GM18499 (cell line): Measurements from ENCODE around the gene ZNF189.
"Not testable (repeated sequence)": the region's sequence is repeated elsewhere in the genome, so short reads cannot be mapped to it uniquely, and the experiment has no call there.

ENCODE experiments used
- ATAC-seq: cut with Tn5 transposase; IDR thresholded peaks from one replicate; pipeline ENCODE4 v1.9.1; 2021; ENCODE audit warnings: moderate number of reproducible peaks; ENCODE audit not compliant: insufficient read depth, unreplicated experiment

The ZNF189 gene

DNA sequence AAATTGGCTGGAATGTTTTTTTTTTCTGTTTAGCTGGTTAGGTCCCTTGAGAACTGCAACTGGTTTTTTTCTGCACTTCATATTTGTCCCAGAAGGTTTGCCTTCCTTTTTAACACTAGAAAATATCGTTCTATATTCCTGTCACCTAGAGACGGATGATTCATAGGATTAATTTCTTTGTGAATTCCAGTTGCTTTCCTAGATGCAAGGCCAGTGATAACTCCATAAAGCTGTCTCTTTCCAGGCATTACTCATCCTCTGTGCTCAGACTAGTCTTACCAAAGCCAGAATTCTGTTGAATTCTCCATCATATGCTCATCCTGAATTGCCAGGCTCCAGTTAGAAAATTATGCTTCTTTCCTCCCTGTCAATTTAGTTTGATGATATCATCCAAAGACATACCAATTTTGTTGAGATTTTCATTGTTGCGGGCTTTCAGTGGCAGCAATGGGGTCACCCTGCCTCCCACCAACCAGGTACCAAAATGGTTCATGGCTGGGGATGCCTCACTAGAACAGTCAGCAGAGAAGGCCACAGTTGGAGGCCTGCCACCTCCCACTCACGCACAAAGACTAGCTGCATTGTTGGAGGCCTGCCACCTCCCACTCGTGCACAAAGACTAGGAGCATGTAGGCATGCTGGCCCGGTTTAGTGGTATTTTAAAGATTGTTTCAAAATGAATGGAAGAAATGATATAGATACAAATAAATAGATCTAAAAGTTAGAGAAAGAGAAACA is 22.4 kb upstream of the ZNF189 start:
- ATAC-seq, result no peak

- no peak for ATAC-seq
Measured at GRCh38 chr9:101380295-101380694, 18.4 kb upstream of the ZNF189 start.

GRCh38 chr9:101381118-101381517 is 17.5 kb upstream of the ZNF189 start:
- no peak for ATAC-seq

DNA sequence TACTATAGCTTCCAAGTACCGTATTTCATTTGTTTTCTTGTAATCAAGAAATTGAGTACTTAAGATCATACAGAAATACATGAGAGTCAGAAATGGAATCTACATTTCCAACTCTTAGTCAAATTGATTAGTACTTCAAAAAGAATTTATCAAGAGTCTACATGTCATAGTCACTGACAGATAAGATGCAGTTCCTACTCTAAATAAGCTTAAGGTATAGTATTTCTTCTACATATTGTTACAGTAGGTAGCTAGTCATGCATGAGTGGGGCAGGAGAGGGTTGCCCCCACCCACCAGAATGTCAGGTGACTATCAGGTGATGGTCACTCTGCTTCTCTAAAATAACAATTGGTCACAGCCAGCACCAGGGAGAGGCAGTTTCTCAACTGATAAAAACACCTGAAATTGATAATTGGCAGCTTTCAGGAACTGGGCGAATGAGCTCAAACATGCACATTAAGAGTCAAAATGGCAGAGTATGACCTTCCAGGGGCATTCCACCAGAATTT is 16.8 kb upstream of the ZNF189 start:
- ATAC-seq, result no peak

GRCh38 chr9:101383361-101383760 is 15.3 kb upstream of the ZNF189 start:
- ATAC-seq, result no peak

- not testable (repeated sequence) for ATAC-seq
Measured at GRCh38 chr9:101384873-101385536, 13.6 kb upstream of the ZNF189 start, which contains the start of gene BAAT. TSS of gene BAAT (minus strand) at chr9:101385006. CDS start at chr9:101371404, 13,602 bp downstream.

DNA sequence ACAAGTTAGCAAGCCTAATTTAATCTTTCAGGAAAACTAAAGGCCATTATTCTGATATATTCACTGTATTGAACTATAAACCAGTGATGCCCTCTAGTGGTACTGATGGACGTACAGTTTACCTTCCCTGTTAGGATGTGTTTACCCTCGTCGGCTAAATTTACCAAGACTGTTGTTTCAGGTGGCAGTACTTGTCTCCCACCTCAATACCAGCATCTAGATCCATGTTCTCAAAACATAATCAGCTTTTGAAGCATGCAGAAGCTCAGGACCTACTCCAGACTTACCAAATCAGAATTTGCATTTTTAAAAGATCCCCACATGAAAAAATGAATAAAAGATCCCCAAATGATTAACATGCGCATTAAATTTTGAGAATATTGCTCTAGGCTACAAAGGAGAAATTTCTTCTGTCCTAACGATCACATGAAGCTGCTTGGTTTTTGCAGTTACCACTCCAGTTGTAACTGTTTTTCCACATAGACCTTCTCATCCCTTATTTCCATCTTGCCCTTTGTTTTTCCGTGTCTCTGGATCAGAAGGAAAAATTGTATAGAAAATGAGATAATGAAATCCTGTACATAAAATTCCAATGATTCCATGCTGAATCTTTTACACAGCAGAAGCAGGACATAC is 10.7 kb upstream of the ZNF189 start:
- no peak for ATAC-seq

DNA sequence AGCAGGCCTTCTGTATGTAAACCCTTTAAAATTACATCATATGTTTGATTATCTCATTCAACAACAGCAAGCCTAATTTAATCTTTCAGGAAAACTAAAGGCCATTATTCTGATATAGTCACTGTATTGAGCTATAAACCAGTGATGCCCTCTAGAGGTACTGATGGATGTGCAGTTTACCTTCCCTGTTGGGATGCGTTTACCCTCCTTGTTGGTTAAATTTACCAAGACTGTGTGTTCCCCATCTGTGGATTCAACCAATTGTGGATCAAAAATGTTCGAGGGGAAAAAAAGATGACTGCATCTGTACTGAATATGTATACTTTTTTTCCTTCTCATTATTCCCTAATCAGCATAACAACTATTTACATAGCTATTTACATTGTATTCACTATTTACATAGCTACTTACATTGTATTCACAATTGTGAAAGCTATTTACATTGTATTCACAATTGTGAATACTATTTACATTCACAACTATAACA is 10.1 kb upstream of the ZNF189 start:
- ATAC-seq, result no peak

GRCh38 chr9:101393135-101393534 is 5.5 kb upstream of the ZNF189 start:
- ATAC-seq, result no peak

DNA sequence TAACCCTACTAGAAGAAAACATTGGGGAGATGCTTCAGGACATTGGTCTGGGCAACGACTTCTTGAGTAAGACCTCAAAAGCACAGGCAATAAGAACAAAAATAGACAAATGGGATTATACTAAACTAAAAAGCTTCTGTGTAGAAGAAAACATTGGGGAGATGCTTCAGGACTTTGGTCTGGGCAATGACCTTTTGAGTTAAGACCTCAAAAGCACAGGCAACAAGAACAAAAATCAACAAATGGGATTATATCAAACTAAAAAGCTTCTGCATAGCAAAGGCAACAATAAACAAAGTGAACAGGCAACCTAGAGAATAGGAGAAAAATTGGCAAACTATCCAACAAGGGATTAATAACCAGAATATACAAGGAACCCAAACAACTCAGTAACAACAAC is 4.0 kb upstream of the ZNF189 start:
- ATAC-seq, result no peak

DNA sequence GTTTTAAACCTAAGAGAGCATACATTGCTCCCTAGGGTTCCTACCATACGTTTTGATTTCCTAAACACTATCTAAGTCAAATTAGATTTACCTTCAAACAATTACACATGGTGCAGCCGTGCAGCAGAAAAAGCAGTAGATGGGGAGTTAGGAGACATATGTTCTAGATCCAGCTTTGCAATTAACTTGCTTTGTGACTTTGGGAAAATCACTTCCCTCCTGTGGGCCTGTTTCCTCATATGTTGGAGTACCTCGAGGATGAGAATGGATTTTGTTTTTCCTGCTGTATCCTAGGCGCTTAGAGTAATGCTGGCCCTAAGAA is 944 bp upstream of the ZNF189 start:
- ATAC-seq, result no peak

GRCh38 chr9:101398930-101399642 is 435 bp downstream of the ZNF189 start:
- ATAC-seq, result no peak

DNA sequence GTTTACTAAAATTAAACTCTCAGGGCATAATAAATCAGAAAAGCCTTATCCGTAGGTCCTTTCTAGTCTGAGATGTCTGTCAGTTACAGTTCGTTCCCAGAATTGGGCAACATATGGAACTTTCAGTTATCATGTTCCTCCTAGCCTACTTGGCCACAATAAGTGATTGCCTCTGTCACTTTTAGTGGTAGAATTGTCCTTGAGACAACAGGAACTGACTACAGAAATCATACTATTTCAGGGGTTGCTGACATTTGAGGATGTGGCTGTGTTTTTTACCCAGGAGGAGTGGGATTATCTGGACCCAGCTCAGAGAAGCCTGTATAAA is 956 bp downstream of the ZNF189 start:
- no peak for ATAC-seq

DNA sequence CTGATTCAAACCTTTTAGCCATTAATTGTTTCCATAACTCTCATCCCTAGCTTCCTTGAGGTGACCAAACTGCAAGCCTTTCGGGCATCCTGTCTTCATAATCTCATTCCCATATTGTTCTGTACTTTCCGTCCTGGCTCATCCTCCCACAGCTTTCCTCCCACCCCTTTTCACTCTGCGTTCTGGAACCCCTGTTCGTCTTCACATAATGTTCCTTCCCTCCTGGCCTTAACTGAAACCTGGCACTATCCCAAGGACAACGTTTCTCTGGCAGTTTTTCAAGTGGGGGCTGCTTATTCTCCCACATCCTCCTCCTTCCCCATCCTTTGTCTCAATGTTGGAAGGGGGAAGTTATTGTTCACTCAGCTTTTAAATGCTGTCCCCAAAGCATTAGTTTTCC is 1.5 kb downstream of the ZNF189 start:
- ATAC-seq, result no peak

- no peak for ATAC-seq
Measured at GRCh38 chr9:101403516-101404285, 5.0 kb downstream of the ZNF189 start.

GRCh38 chr9:101408374-101409078 is 9.9 kb downstream of the ZNF189 start:
- no peak for ATAC-seq

- ATAC-seq, result no peak
Measured at GRCh38 chr9:101409079-101409477, 10.4 kb downstream of the ZNF189 start.

GRCh38 chr9:101414839-101415238 is 16.2 kb downstream of the ZNF189 start:
- no peak for ATAC-seq

- ATAC-seq, result no peak
Measured at GRCh38 chr9:101415578-101415977, 16.9 kb downstream of the ZNF189 start.
